GM21786 (cell line): ENCODE data around the gene RORC.

Source experiments
- ATAC-seq: cut with Tn5 transposase; IDR thresholded peaks from one replicate; pipeline ENCODE4 v1.9.1; 2021; ENCODE audit not compliant: unreplicated experiment

RORC gene

GRCh38 chr1:151849126-151849525 lies 17.5 kb upstream of the RORC start:
- no peak for ATAC-seq

GRCh38 chr1:151847867-151848596 lies 16.4 kb upstream of the RORC start:
- no peak for ATAC-seq

GRCh38 chr1:151846686-151847237 lies 15.2 kb upstream of the RORC start:
- no peak for ATAC-seq

- no peak for ATAC-seq
These were observed 14.5 kb upstream of the RORC start for GRCh38 chr1:151846062-151846568.

GRCh38 chr1:151843398-151843797 lies 11.8 kb upstream of the RORC start:
- no peak for ATAC-seq

DNA sequence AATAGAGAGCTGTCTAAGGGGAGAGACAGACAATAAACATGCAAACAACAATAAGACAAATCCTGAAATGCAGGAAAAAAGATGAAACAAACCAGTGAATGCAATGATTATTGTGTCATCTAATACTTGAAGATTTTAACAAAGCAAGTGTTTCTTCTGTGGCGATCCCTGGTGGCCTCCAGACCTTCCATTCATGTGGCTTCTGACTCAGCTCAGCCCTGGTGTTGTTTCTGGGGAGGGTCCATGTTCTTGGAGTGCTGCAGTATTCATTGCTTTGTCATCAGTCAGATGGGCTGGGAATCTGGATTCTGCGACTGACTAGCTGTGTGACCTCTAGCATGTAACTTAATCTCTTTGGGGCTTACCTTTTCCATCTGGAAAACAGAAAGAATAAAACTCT lies 9.5 kb upstream of the RORC start:
- ATAC-seq, result no peak

DNA sequence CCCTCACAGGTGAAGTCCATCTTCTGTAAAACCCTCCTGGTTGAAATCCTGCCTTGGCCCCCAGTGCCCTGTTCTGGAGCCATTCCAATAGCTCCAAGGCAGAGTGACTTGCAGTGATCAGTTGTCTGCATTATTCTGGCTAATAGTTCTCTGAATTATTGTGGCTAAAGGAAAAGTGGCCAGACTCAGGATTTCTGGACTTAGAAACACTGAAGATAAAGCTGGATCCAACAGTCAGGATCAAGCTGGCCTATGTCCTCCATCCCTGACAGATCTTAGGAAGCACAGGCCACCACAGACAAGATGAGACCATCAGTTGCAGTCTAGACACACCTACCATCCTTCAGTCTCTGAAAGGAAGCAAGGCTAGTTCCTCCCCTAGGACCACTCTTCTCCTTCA lies 8.8 kb upstream of the RORC start:
- no peak for ATAC-seq

GRCh38 chr1:151839457-151840403 lies 8.1 kb upstream of the RORC start, which contains the start of gene C2CD4D:
C2CD4D (minus strand) TSS chr1:151839820; CDS start chr1:151838989, 831 bp downstream.
- ATAC-seq, result no peak

DNA sequence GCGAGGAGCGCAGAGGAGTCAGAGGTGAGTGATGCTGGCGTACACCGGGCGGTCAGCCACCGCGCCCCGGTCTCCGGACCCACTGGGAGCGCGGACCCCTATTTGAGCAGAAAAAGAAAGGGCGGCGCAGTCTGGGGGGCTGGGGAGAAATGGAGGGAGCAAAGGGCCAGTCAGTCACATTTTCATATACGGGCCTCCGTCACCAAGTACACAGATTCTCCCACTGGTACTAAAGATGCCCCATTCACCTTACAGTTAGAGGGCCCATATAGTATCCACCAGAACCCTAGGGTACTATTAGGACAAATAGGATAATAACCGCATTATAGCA lies 7.4 kb upstream of the RORC start:
- ATAC-seq, result no peak

DNA sequence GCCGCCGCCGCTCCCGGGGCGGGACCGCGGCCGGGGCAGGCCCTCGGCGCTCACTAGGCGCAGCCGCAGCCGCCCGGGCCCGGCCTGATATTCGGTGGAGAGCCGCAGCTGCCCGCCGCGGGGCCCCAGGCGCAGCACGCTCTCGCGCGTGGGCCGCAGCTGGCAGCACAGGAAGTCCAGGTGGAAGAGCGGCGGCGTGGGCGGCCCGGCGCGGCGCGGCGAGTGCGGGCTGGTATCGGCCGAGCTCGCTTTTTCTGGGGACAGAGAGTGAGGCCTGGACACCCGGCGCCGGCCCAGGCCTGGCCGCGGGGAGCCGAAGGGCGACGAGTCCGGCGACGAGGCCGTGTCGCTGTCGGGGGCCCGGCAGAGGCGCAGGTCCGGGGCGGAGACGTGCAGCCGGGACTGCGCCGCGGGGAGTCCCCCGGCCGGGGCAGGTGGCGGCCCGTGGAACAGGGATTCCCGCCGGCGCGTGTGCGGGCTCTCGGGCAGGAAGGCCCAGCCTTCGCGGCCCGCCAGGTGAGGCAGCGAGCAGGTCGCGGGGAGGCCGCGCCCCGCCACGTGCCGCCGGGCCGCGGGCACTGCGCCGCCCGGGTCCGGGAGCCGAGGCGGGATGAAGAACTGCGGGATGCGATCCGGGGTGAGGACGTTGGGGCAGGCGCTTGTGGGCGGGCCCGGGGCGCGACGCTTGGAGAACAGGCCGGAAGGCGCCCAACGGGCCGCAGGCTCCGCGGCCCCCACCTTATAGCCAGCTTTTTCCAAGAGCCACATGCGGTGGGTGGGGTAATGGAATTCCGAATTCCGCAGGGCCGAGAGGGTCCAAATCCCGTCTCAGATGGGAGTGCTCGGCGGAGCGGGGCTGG lies 6.8 kb upstream of the RORC start:
- ATAC-seq, result no peak

- no peak for ATAC-seq
These were observed 6.3 kb upstream of the RORC start for GRCh38 chr1:151837884-151838221.

- no peak for ATAC-seq
These were observed 5.6 kb upstream of the RORC start for GRCh38 chr1:151837197-151837596.

- no peak for ATAC-seq
These were observed 4.0 kb upstream of the RORC start for GRCh38 chr1:151835596-151835995.

DNA sequence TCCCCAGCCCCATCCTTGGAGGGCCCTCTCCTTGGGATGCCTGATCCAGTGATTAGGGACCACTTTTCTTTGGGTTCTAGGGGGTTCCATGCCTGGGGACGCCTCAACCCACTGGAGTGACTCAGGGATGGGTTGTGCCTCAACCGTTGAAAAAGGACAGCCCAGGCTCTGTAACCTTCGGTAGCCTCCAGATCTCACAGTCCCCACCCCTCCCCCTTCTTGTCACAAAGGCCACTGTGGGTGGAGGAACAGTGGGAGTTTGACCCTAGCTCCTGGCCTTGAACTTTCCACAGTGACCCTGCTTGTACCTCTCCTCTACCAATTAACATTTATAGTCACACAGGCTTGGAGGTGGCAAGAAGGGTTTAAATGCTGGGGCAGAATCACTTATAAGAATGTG lies 2.6 kb upstream of the RORC start:
- ATAC-seq, result no peak

DNA sequence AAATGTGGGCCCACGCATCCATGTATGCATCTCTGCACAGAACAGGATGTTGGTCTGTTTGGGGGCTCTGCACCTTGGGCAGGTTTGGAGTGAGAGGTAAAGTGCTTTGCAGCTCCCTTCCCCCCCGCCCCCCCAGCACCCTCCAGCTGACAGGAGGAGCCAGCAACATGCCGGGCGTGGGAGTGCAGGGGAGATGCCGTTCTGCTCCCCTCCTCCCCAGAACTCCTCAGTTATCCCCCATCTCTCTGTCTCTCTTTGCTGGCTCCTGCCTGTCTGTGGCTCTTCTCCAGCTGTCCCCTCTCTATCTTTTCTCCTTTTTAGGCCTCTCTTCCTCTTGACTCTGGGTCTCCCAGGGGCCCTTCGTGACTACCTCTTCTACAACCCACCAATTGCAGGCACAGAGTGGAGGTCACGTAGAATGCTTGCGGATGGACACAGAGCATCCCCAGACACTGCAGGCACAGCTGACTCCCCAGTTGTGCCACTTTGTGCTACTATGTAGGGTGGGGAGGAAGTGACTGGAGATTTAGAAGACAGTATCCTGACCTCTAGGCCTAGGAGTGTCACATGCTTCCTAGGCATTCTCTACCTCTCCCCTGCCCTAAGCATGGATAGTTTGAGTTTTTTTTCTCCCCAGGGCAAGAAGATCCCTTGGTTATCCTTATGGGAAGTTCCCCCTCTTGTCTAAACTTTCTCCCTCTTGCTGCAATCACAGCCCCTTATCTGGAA lies 1.7 kb upstream of the RORC start:
- no peak for ATAC-seq

- no peak for ATAC-seq
These were observed 847 bp upstream of the RORC start for GRCh38 chr1:151832318-151832980.

DNA sequence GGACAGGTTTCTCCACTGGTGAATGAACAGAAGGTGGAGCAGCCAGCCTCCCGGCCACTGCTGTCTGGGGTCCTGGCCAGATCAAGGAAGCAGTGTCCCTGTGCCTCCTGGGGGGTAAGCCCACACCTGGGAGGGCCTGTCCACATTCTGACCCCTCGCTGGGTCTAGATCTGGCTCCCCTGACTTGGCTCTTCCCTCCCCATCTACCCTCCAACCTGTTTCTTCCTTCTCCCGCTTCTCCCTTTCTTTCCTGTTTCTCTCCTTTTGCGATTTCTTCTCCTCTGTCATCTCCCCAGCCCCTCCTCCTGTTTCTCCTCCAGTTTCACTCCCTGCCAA lies 378 bp downstream of the RORC start:
- ATAC-seq, result no peak

GRCh38 chr1:151830055-151830454 lies 1.5 kb downstream of the RORC start:
- no peak for ATAC-seq

DNA sequence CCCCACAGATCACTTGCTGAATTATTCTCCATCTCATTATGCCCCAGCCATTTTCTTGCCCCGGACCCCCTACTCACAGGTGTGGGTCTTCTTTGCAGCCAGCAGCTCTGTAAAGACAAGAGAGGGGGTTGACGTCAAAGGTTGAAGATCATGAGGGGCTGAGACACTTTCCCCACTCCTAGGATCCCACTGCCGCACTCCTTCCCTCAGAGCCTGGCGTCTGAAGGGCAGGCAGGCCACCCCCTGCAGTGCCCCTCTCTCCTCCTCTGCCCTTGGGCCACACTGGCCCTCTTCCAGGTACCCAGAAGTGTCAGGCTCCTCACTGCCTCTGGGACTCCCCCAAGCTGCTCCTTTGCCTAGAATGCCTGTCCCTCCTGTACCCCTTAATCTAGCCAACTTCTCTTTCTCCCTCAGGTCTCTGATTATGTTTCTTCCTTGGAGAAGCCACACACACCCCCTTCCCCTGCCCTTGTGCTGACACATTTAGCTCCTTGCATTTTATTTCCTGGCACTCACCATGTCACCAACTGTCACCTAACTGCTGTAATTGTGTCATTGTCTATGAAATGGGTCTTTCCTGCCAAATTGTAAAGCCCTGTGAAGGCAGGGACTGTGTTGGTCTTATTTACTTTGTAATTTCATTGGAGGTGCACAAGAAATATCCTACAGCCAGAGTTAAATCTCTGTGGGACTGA lies 2.1 kb downstream of the RORC start:
- no peak for ATAC-seq
